Caco-2 (cell line): ENCODE data around the gene OR6K6. TPM values are rescaled to one million over a fixed set of nuclear protein-coding genes. Genes with fewer than 3 reads are reported as not detected.

Experiments
- BruUV-seq: library from RNA; stranded (reverse); fragments of 400-500 nt; replicated peaks from 2 replicates; lab custom pipeline; 2021; lab: Mats Ljungman, UMichigan
- CTCF ChIA-PET: fragments of 300-600 bp; sonication (Branson Sonifier 250); formaldehyde crosslinking; loops from one replicate; lab custom pipeline; 2022; ENCODE audit warnings: antibody characterized with exemption; lab: Charles Lee
- POLR2A ChIA-PET: fragments of 300-600 bp; sonication (Branson Sonifier 250); formaldehyde crosslinking; loops from one replicate; lab custom pipeline; 2022; ENCODE audit warnings: antibody characterized with exemption; lab: Charles Lee
- DNase-seq, 2 experiments: peaks; one replicate each; pipeline versions ENCODE4 v3.0.0 to v3.0.0-alpha.2; 2020 to 2022
- H3K27me3 ChIP-seq: replicated peaks from 2 replicates; pipeline ENCODE4 v1.6.0; 2011; ENCODE audit warnings: low read length; ENCODE audit not compliant: control insufficient read depth, insufficient read depth
- H3K36me3 ChIP-seq: 2 replicates; pipeline ENCODE4 v1.5.1; 2011; ENCODE audit warnings: low read length; ENCODE audit not compliant: control insufficient read depth, insufficient read depth
- H3K4me1 ChIP-seq: fragments of 250-450 bp; sonication (Bioruptor Pico); 2 replicates; pipeline ENCODE4 v1.5.1; 2020; ENCODE audit warnings: mild to moderate bottlenecking
- H3K4me3 ChIP-seq: 2 replicates; pipeline ENCODE4 v1.5.1; 2011; ENCODE audit warnings: low read depth, mild to moderate bottlenecking, control low read depth, low read length
- H3K9me3 ChIP-seq: fragments of 250-450 bp; sonication (Bioruptor Pico); 2 replicates; pipeline ENCODE4 v1.5.1; 2020; ENCODE audit warnings: mild to moderate bottlenecking, moderate library complexity
- H3K27ac Mint-ChIP-seq: one replicate; pipeline ENCODE4 v1.8.0; 2022; ENCODE audit warnings: mixed read lengths; ENCODE audit not compliant: unreplicated experiment
- H3K27me3 Mint-ChIP-seq: one replicate; pipeline ENCODE4 v1.8.0; 2022; ENCODE audit warnings: mixed read lengths; ENCODE audit not compliant: insufficient read depth, unreplicated experiment
- H3K36me3 Mint-ChIP-seq: one replicate; pipeline ENCODE4 v1.8.0; 2022; ENCODE audit warnings: mild to moderate bottlenecking, mixed read lengths; ENCODE audit not compliant: insufficient read depth, unreplicated experiment
- H3K4me1 Mint-ChIP-seq: one replicate; pipeline ENCODE4 v1.8.0; 2022; ENCODE audit warnings: low read depth, mixed read lengths; ENCODE audit not compliant: unreplicated experiment
- H3K4me3 Mint-ChIP-seq: one replicate; pipeline ENCODE4 v1.8.0; 2022; ENCODE audit warnings: mild to moderate bottlenecking, moderate library complexity, mixed read lengths; ENCODE audit not compliant: unreplicated experiment
- H3K9me3 Mint-ChIP-seq: one replicate; pipeline ENCODE4 v1.8.0; 2022; ENCODE audit warnings: mixed read lengths; ENCODE audit not compliant: unreplicated experiment
- CTCF ChIP-seq, 2 experiments: fragments of 200-600 bp in 1 of 2; IDR thresholded peaks; 1 replicate in 1 of 2; 2 replicates in 1 of 2; pipeline versions ENCODE4 v1.5.1 to v1.8.0; 2011 to 2022; ENCODE audit warnings: antibody characterized with exemption in 1 of 2, control low read depth in 1 of 2, inconsistent platforms in 1 of 2, low read depth in 1 of 2, low read length in 1 of 2, mild to moderate bottlenecking in 1 of 2, moderate library complexity in 1 of 2; ENCODE audit not compliant: insufficient read depth in 1 of 2, severe bottlenecking in 1 of 2, unreplicated experiment in 1 of 2
- intact Hi-C: fragments of 100-400 bp; cut with micrococcal nuclease; formaldehyde crosslinking; loops from one replicate; pipeline ENCODE4 v1.10.0; 2022; ENCODE audit not compliant: unreplicated experiment
- total RNA-seq: library from RNA; stranded (reverse); gene quantifications from 2 replicates; pipeline ENCODE4 v1.2.3, GENCODE V29; 2022

The OR6K6 gene
- total RNA-seq, 1 experiment from 2014 or later, result not detected

GRCh38 chr1:158771950-158772866 lies 17.7 kb downstream of the OR6K6 start, which contains the start of gene OR6N1:
TSS of gene OR6N1 (minus strand) at chr1:158772195. CDS start at chr1:158766682, 5,513 bp downstream.
- Mint-ChIP-seq H3K27ac (no peak within 1 kb of the TSS), H3K9me3 (no peaks in the 10 kb centered on the region), H3K36me3 (no peaks in the 10 kb centered on the region), H3K4me1 (no peaks in the 10 kb centered on the region), H3K27me3 (peaks cover 7% of the 10 kb centered on the region), H3K4me3 (no peak within 1 kb of the TSS)
- no TSS peak for BruUV-seq
- no peaks in the 10 kb centered on the region for H3K27me3 ChIP-seq
- intact Hi-C loops, result no loop called here
- DNase-seq, result no peak
- H3K9me3 ChIP-seq, result no peaks in the 10 kb centered on the region
- H3K4me1 ChIP-seq, result no peaks in the 10 kb centered on the region
- no peaks in the 10 kb centered on the region for H3K36me3 ChIP-seq
- no peak within 1 kb of the TSS for H3K4me3 ChIP-seq
- POLR2A ChIA-PET, result no interaction called here
- no peak for TF ChIP-seq CTCF (IDR thresholded peaks at IDR 0.05; ENCODE audit: insufficient read depth in 1 of 2, low read depth in 1 of 2, low read length in 1 of 2, severe bottlenecking in 1 of 2, unreplicated experiment in 1 of 2)
- CTCF ChIA-PET, result no interaction called here

GRCh38 chr1:158781104-158781503 lies 26.6 kb downstream of the OR6K6 start, which contains the start of gene OR6N2:
TSS of gene OR6N2 (minus strand) at chr1:158781204. CDS start at chr1:158777635, 3,569 bp downstream.
- no peaks in the 10 kb centered on the region for H3K9me3 Mint-ChIP-seq
- H3K4me3 Mint-ChIP-seq, result no peak within 1 kb of the TSS
- intact Hi-C loops, result no loop called here
- BruUV-seq, result no TSS peak
- H3K27me3 ChIP-seq, result no peaks in the 10 kb centered on the region
- CTCF ChIA-PET, result no interaction called here
- POLR2A ChIA-PET, result no interaction called here
- H3K9me3 ChIP-seq, result no peaks in the 10 kb centered on the region
- H3K27me3 Mint-ChIP-seq, result peaks cover 6% of the 10 kb centered on the region
- H3K36me3 ChIP-seq, result no peaks in the 10 kb centered on the region
- H3K4me1 Mint-ChIP-seq, result no peaks in the 10 kb centered on the region
- DNase-seq, result no peak
- no peaks in the 10 kb centered on the region for H3K36me3 Mint-ChIP-seq
- H3K4me3 ChIP-seq, result no peak within 1 kb of the TSS
- no peaks in the 10 kb centered on the region for H3K4me1 ChIP-seq
- no peak for TF ChIP-seq CTCF (IDR thresholded peaks at IDR 0.05; ENCODE audit: insufficient read depth in 1 of 2, low read depth in 1 of 2, low read length in 1 of 2, severe bottlenecking in 1 of 2, unreplicated experiment in 1 of 2)
- no peak within 1 kb of the TSS for H3K27ac Mint-ChIP-seq

- Histone ChIP-seq H3K27me3 (no peaks in the 10 kb centered on the region), H3K4me1 (no peaks in the 10 kb centered on the region), H3K9me3 (no peaks in the 10 kb centered on the region), H3K4me3 (no peak overlapping the region), H3K36me3 (no peaks in the 10 kb centered on the region)
- BruUV-seq, result no TSS peak
- Mint-ChIP-seq H3K27me3 (no peaks in the 10 kb centered on the region), H3K4me3 (no peak overlapping the region), H3K27ac (no peak overlapping the region), H3K36me3 (no peaks in the 10 kb centered on the region), H3K4me1 (no peaks in the 10 kb centered on the region), H3K9me3 (no peaks in the 10 kb centered on the region)
- TF ChIP-seq CTCF (IDR thresholded peaks at IDR 0.05; ENCODE audit: insufficient read depth in 1 of 2, low read depth in 1 of 2, low read length in 1 of 2, severe bottlenecking in 1 of 2, unreplicated experiment in 1 of 2), result no peak
- intact Hi-C loops, result no loop called here
- ChIA-PET POLR2A (no interaction called here), CTCF (no interaction called here)
- DNase-seq, result no peak
Observed at GRCh38 chr1:158793604-158794003, 39.1 kb downstream of the OR6K6 start.
